Mammary epithelial cell (primary cell): ENCODE results near the gene SIAE.

Experiments used
- CTCF ChIP-seq, 2 donors: IDR thresholded peaks in 1 of 2; conservative IDR thresholded peaks in 1 of 2; 2 replicates each; pipeline ENCODE4 v1.5.1; 2011 to 2012; ENCODE audit warnings: inconsistent platforms in 2 of 2, low read length in 2 of 2, mild to moderate bottlenecking in 2 of 2, control low read depth in 1 of 2, low read depth in 1 of 2; ENCODE audit not compliant: insufficient read depth in 1 of 2; ENCODE audit errors: extremely low read depth in 1 of 2
- EZH2 ChIP-seq: IDR thresholded peaks from 2 replicates; pipeline ENCODE4 v1.6.1; 2012; ENCODE audit warnings: low read length, inconsistent platforms, borderline replicate concordance

GRCh38 chr11:124611064-124611463 is 62.5 kb downstream of the SIAE start, which contains the start of gene PANX3:
- TF ChIP-seq CTCF (conservative IDR thresholded peaks at IDR 0.05 in 1 of 2, IDR thresholded peaks at IDR 0.05 in 1 of 2; ENCODE audit: extremely low read depth in 1 of 2, insufficient read depth in 1 of 2, low read depth in 1 of 2, low read length in 2 of 2), result no peak
- no peak for TF ChIP-seq EZH2
